Adrenal gland (tissue), 9 donors: ENCODE data around the gene SMIM45.
A peak's percentile ranks its signal among the peaks of the same experiment; 100 is the strongest.

Experiments
- DNase-seq, 7 donors: peaks; one replicate each; pipeline ENCODE4 v3.0.0-alpha.2; 2019 to 2020
- H3K27ac ChIP-seq, 5 donors: fragments of 200-600 bp; sonication (generic) in 4 of 5; 1 replicate in 3 of 5; 2 replicates in 2 of 5; pipeline versions ENCODE4 v1.5.1 to v1.8.0; 2016 to 2020; ENCODE audit warnings: mild to moderate bottlenecking in 1 of 5
- H3K27me3 ChIP-seq: fragments of 200-600 bp; 2 replicates; pipeline ENCODE4 v1.8.0; 2021
- H3K36me3 ChIP-seq, 2 donors: fragments of 200-600 bp; replicated peaks in 1 of 2; 1 replicate in 1 of 2; 2 replicates in 1 of 2; pipeline versions ENCODE4 v1.5.1 to v1.8.0; 2018 to 2022
- H3K4me1 ChIP-seq, 2 donors: fragments of 200-600 bp; replicated peaks in 1 of 2; 1 replicate in 1 of 2; 2 replicates in 1 of 2; pipeline versions ENCODE4 v1.5.1 to v1.8.0; 2018 to 2021
- H3K4me3 ChIP-seq, 4 donors: fragments of 200-600 bp; sonication (generic) in 3 of 4; one replicate each; pipeline ENCODE4 v1.5.1; 2016 to 2018
- H3K9me3 ChIP-seq, 3 donors: fragments of 200-600 bp; sonication (generic) in 1 of 3; replicated peaks in 1 of 3; 1 replicate in 2 of 3; 2 replicates in 1 of 3; pipeline versions ENCODE4 v1.5.1 to v1.8.0; 2016 to 2021
- POLR2A ChIP-seq, 2 donors: fragments of 450-650 bp; IDR thresholded peaks; one replicate each; pipeline ENCODE4 v1.6.1; 2017; ENCODE audit warnings: antibody characterized with exemption in 2 of 2, mild to moderate bottlenecking in 2 of 2, moderate library complexity in 1 of 2
- WGBS, 4 donors: extraction: QIAGEN DNeasy Blood & Tissue Kit in 2 of 4; methylation state at CpG; one replicate each; pipeline versions ENCODE4 v1.1.5 to v1.1.7; 2013 to 2017; 5-methylcytosine and 5-hydroxymethylcytosine counted together
- intact Hi-C, 2 donors: fragments of 100-400 bp; cut with DNase I; formaldehyde crosslinking; loops; one replicate each; pipeline versions ENCODE4 v1.14.1 to v1.15.0; 2022 to 2023
- TF ChIP-seq, protein P1 (sequence below), 6 experiments: fragments of 450-650 bp in 4 of 6; fragments of 200-600 bp in 2 of 6; sonication (generic) in 1 of 6; IDR thresholded peaks; 1 replicate in 5 of 6; 2 replicates in 1 of 6; pipeline versions ENCODE4 v1.5.1 to v1.8.0; 2016 to 2021; ENCODE audit warnings: antibody characterized with exemption in 6 of 6, mild to moderate bottlenecking in 2 of 6, moderate library complexity in 1 of 6
- donor health status: healthy with polysubstance abuse.
- donor health status: Bipolar disorder and iron deficiency.
- donor health status: DM: yes; HTN: yes; CAD: no.
- donor health status: DM: no; HTN: no; CAD: no.
- donor health status: DM: no; HTN: no; CAD: no.

Gene SMIM45

DNA sequence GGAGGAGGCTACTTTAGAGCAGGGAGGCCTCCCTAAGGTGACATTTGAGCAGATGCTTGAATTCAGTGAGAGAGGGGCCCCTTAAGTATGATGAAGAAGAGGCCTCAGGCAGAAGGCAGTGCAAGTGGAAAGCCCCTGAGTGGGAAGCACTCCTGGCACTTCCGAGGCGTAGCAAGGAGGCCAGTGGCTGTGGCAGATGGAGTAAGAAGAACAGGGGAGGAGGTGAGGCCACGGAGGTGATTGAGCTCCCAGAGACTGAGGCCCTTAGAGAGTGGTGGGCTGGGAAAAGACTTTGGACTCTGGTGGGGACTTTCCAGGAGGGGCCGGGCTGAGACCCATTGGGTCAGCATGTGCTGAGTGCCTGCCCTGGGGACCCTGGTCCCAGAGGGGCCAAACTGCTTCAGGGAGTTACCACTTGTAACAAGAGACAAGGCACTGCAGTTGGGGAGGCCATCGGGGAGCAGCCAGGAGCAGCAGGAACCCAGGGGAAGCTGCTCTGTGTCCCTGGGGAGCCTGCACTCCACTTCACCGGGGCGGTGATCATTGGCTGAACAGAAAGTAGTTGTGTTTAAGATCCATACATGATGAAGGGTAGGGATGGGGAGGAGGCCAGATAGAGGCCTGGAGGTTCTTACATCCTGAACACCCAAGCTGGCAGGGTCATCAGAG is 2.5 kb upstream of the SMIM45 start:
- WGBS, 4 donors: 86 to 94% (median 90%) methylated on average over 7 of the region's 7 CpGs
- intact Hi-C loops: loop anchor here in 1 of 2 donors (5.0 to 10.0 kb wide), 2 partner anchors 127 to 205 kb away; no protein-coding TSS in a partner anchor
- Histone ChIP-seq H3K27me3 (no peaks in the 10 kb centered on the region), H3K4me1 (peaks cover 5 to 8% of the 10 kb centered on the region in 2 donors), H3K36me3 (no peaks in the 10 kb centered on the region), H3K27ac (no peak overlapping the region), H3K9me3 (no peaks in the 10 kb centered on the region), H3K4me3 (no peak overlapping the region)
- TF ChIP-seq, protein P1, sequence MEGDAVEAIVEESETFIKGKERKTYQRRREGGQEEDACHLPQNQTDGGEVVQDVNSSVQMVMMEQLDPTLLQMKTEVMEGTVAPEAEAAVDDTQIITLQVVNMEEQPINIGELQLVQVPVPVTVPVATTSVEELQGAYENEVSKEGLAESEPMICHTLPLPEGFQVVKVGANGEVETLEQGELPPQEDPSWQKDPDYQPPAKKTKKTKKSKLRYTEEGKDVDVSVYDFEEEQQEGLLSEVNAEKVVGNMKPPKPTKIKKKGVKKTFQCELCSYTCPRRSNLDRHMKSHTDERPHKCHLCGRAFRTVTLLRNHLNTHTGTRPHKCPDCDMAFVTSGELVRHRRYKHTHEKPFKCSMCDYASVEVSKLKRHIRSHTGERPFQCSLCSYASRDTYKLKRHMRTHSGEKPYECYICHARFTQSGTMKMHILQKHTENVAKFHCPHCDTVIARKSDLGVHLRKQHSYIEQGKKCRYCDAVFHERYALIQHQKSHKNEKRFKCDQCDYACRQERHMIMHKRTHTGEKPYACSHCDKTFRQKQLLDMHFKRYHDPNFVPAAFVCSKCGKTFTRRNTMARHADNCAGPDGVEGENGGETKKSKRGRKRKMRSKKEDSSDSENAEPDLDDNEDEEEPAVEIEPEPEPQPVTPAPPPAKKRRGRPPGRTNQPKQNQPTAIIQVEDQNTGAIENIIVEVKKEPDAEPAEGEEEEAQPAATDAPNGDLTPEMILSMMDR (IDR thresholded peaks at IDR 0.05): no peak
- no peak for TF ChIP-seq POLR2A (IDR thresholded peaks at IDR 0.05)
- no peak for DNase-seq

DNA sequence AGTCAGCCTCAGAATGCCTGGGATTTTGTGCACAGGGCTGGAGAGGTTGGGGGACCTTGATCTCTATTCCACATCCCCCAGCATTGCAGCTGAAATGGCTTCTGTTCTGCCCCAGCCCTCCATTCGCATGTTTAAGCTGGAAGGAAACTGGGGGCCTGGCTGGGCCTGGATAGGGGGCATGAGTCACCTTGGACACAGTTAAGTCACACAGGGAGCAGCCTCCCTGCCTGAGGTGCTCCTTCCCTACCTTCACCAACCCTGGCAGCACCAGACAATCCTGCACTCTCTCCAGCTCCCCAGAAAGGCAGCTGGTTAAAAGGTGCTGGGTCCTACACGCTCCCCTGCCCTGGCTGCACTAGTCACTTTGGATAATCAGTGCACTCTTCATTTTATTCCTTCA is 763 bp downstream of the SMIM45 start:
- Histone ChIP-seq H3K27ac (no peak overlapping the region), H3K4me1 (peaks cover 0 to 5% of the 10 kb centered on the region in 2 donors), H3K9me3 (no peaks in the 10 kb centered on the region), H3K27me3 (no peaks in the 10 kb centered on the region), H3K36me3 (no peaks in the 10 kb centered on the region), H3K4me3 (no peak overlapping the region)
- WGBS, 4 donors: 62 to 90% (median 82%) methylated on average over 2 of the region's 2 CpGs
- TF ChIP-seq, protein P1 (IDR thresholded peaks at IDR 0.05): no peak
- no peak for DNase-seq
- intact Hi-C loops: no loop called here

- WGBS, 4 donors: 51 to 86% (median 64%) methylated on average over 10 to 21 of the region's 23 CpGs
These were observed 6.1 kb downstream of the SMIM45 start for GRCh38 chr22:41957941-41958556.

GRCh38 chr22:41963453-41964111 is 11.6 kb downstream of the SMIM45 start:
- intact Hi-C loops: loop anchor here in 1 of 2 donors (10.0 kb wide), 1 partner anchor 151 kb away; no protein-coding TSS in a partner anchor

More at GRCh38 chr22:41957941-41958556, 6.1 kb downstream of the SMIM45 start:
- H3K27me3 ChIP-seq: no peaks in the 10 kb centered on the region
- H3K4me1 ChIP-seq: peaks cover 0 to 5% of the 10 kb centered on the region in 2 donors
- H3K4me3 ChIP-seq: no peak overlapping the region
- DNase-seq: no peak
- H3K36me3 ChIP-seq: no peaks in the 10 kb centered on the region
- intact Hi-C loops: no loop called here
- TF ChIP-seq POLR2A (IDR thresholded peaks at IDR 0.05): no peak
- TF ChIP-seq, protein P1 (IDR thresholded peaks at IDR 0.05): peak in 1 of 6 experiments; percentile 4
- no peak overlapping the region for H3K27ac ChIP-seq
- H3K9me3 ChIP-seq: no peaks in the 10 kb centered on the region

More at GRCh38 chr22:41963453-41964111, 11.6 kb downstream of the SMIM45 start:
- Histone ChIP-seq H3K27me3 (no peaks in the 10 kb centered on the region), H3K9me3 (no peaks in the 10 kb centered on the region), H3K4me1 (no peaks in the 10 kb centered on the region), H3K4me3 (no peak overlapping the region), H3K27ac (no peak overlapping the region), H3K36me3 (no peaks in the 10 kb centered on the region)
- 67 to 79% (median 74%) methylated on average over 9 of the region's 9 CpGs for WGBS, 4 donors
- no peak for DNase-seq
- TF ChIP-seq, protein P1 (IDR thresholded peaks at IDR 0.05): no peak
- no peak for TF ChIP-seq POLR2A (IDR thresholded peaks at IDR 0.05)
